Astrocyte (in vitro differentiated cells and primary cell): Measurements from ENCODE around the gene ANKH.

Experiments used
- CTCF ChIP-seq: IDR thresholded peaks from 2 replicates; pipeline ENCODE4 v1.5.1; 2011; ENCODE audit warnings: low read depth, mild to moderate bottlenecking, inconsistent platforms, low read length, moderate library complexity; ENCODE audit not compliant: insufficient read depth
- EZH2 ChIP-seq: IDR thresholded peaks from 2 replicates; pipeline ENCODE4 v1.6.1; 2012; ENCODE audit warnings: mild to moderate bottlenecking, low read length, inconsistent platforms; ENCODE audit not compliant: insufficient read depth

- no peak for TF ChIP-seq CTCF
- no peak for TF ChIP-seq EZH2
Observed at GRCh38 chr5:14727928-14728458, 143.6 kb downstream of the ANKH start.
